HL-60 (cell line): ENCODE data around the gene OR6B3.

Source experiments
- CTCF ChIP-seq: IDR thresholded peaks from one replicate; pipeline ENCODE4 v1.5.1; 2011; ENCODE audit warnings: low read length, control low read depth, inconsistent platforms; ENCODE audit not compliant: insufficient read depth
- GABPA ChIP-seq: IDR thresholded peaks from 2 replicates; pipeline ENCODE4 v1.6.1; 2012; ENCODE audit warnings: low read depth
- POLR2AphosphoS5 ChIP-seq: IDR thresholded peaks from 2 replicates; pipeline ENCODE4 v1.6.1; 2012; ENCODE audit warnings: low read depth
- TF ChIP-seq, protein P1 (sequence below): IDR thresholded peaks from 2 replicates; pipeline ENCODE4 v1.6.1; 2012; ENCODE audit warnings: low read depth; ENCODE audit not compliant: insufficient replicate concordance

- TF ChIP-seq, protein P1, sequence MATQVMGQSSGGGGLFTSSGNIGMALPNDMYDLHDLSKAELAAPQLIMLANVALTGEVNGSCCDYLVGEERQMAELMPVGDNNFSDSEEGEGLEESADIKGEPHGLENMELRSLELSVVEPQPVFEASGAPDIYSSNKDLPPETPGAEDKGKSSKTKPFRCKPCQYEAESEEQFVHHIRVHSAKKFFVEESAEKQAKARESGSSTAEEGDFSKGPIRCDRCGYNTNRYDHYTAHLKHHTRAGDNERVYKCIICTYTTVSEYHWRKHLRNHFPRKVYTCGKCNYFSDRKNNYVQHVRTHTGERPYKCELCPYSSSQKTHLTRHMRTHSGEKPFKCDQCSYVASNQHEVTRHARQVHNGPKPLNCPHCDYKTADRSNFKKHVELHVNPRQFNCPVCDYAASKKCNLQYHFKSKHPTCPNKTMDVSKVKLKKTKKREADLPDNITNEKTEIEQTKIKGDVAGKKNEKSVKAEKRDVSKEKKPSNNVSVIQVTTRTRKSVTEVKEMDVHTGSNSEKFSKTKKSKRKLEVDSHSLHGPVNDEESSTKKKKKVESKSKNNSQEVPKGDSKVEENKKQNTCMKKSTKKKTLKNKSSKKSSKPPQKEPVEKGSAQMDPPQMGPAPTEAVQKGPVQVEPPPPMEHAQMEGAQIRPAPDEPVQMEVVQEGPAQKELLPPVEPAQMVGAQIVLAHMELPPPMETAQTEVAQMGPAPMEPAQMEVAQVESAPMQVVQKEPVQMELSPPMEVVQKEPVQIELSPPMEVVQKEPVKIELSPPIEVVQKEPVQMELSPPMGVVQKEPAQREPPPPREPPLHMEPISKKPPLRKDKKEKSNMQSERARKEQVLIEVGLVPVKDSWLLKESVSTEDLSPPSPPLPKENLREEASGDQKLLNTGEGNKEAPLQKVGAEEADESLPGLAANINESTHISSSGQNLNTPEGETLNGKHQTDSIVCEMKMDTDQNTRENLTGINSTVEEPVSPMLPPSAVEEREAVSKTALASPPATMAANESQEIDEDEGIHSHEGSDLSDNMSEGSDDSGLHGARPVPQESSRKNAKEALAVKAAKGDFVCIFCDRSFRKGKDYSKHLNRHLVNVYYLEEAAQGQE, result no peak
- TF ChIP-seq CTCF, result no peak
- TF ChIP-seq POLR2AphosphoS5, result no peak
- TF ChIP-seq GABPA, result no peak
Measured at GRCh38 chr2:240070907-240071306, 17.6 kb upstream of the OR6B3 start.
